Measurements from ENCODE around the gene SKAP1. TPM values are rescaled to one million over a fixed set of nuclear protein-coding genes. Genes with fewer than 3 reads are reported as not detected.

Gene SKAP1
- total RNA-seq, 4 donors from 2014 or later: 1.1 to 12.1 (median 1.8) TPM; not detected in 1

DNA sequence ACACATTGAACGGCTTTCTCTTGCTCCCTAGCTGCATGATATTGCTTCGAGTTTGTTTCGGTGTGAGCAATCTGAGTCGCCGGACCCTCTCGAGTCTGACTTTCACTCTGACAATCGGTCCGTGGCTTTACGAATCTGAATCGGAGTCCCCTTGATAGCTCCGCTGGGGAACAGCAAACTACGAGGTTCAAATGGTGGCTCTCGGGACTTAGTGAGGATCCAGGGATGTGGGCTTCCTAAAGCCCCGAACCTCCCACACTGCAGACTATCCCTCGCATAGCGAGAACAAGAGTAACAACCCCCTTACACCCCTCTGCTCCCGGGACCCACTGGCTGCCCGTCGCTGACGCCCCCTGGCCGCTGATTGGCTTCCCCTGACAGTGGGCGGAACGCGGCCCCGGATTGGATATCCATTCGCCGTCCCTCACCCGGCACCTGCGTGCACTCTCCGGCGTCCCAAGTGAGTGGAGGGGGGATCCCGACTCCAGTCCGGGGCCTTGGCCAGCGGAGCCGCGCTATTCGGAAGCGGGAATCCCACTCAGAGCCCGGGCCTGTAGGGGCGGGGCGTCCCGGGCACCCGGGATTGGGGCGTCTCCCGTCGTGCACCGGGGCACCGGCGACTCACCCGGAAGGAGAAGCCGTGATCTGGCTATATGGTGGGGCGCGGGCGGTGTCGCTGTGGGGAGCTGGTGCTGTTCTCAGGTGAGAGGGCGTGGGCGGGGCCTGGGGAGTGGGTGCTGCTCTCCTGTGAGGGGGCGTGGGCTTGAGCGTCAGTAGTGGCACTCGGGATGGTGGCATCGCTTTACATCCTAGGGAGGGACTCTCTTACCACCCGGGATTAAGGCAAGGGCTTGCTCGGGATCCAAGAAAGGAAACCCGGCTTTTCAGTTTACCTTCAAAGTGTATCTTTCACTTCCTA is 322.6 kb downstream of the SKAP1 start, which contains the start of gene SNX11:
TSS of gene SNX11 (plus strand) at position 630 of the 919 bp plus-strand sequence. CDS start 4,278 bp downstream, outside the sequence.
- Histone ChIP-seq H3K4me3 (peak within 1 kb of the TSS; percentile 52 to 70), H3K27ac (peak within 1 kb of the TSS; percentile 90 to 98 (median 93)), H3K4me1 (peaks cover 0 to 37% (median 10%) of the 10 kb centered on the region in 3 donors), H3K27me3 (no peaks in the 10 kb centered on the region), H3K9me3 (no peaks in the 10 kb centered on the region), H3K36me3 (peaks cover 0 to 8% of the 10 kb centered on the region in 2 donors)
- TF ChIP-seq, protein P1, sequence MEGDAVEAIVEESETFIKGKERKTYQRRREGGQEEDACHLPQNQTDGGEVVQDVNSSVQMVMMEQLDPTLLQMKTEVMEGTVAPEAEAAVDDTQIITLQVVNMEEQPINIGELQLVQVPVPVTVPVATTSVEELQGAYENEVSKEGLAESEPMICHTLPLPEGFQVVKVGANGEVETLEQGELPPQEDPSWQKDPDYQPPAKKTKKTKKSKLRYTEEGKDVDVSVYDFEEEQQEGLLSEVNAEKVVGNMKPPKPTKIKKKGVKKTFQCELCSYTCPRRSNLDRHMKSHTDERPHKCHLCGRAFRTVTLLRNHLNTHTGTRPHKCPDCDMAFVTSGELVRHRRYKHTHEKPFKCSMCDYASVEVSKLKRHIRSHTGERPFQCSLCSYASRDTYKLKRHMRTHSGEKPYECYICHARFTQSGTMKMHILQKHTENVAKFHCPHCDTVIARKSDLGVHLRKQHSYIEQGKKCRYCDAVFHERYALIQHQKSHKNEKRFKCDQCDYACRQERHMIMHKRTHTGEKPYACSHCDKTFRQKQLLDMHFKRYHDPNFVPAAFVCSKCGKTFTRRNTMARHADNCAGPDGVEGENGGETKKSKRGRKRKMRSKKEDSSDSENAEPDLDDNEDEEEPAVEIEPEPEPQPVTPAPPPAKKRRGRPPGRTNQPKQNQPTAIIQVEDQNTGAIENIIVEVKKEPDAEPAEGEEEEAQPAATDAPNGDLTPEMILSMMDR (IDR thresholded peaks at IDR 0.05): peak in 2 of 4 experiments; percentile 11 to 22
- TF ChIP-seq POLR2A (IDR thresholded peaks at IDR 0.05) (peak; percentile 44 to 54), POLR2AphosphoS5 (IDR thresholded peaks at IDR 0.05) (peak; percentile 59), EP300 (IDR thresholded peaks at IDR 0.05) (no peak)
- ATAC-seq: peak; percentile 96
- 0% methylated on average over 2 to 6 of the region's 64 CpGs for WGBS, 2 donors (ENCODE audit: low coverage in 1 of 2)

DNA sequence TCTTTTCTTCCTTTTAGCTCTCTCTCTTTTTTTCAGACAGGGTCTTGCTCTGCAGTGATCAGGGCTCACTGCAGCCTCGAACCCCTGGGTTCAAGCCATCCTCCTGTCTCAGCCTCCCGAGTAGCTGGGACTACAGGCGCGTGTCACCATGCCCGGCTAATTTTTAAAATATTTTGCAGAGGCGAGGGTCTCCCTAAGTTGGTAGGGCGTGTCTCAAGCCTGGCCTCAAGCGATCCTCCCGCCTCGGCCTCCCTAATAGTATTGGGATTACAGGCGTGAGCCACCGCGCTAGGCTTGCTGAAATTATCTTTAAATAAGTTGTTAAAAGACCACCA is 323.2 kb downstream of the SKAP1 start:
- Histone ChIP-seq H3K36me3 (peaks cover 0 to 1% of the 10 kb centered on the region in 2 donors), H3K4me3 (peak overlapping the region; percentile 52 to 70), H3K9me3 (no peaks in the 10 kb centered on the region), H3K4me1 (peaks cover 0 to 40% (median 10%) of the 10 kb centered on the region in 3 donors), H3K27me3 (no peaks in the 10 kb centered on the region), H3K27ac (peak overlapping the region; percentile 90 to 98 (median 93))
- WGBS, 2 donors (ENCODE audit: low coverage in 1 of 2): 22 to 80% methylated on average over 4 to 9 of the region's 13 CpGs
- ATAC-seq: no peak
- TF ChIP-seq, protein P1 (IDR thresholded peaks at IDR 0.05): no peak
- no peak for TF ChIP-seq POLR2AphosphoS5 (IDR thresholded peaks at IDR 0.05)
- TF ChIP-seq POLR2A (IDR thresholded peaks at IDR 0.05): no peak
- no peak for TF ChIP-seq EP300 (IDR thresholded peaks at IDR 0.05)

DNA sequence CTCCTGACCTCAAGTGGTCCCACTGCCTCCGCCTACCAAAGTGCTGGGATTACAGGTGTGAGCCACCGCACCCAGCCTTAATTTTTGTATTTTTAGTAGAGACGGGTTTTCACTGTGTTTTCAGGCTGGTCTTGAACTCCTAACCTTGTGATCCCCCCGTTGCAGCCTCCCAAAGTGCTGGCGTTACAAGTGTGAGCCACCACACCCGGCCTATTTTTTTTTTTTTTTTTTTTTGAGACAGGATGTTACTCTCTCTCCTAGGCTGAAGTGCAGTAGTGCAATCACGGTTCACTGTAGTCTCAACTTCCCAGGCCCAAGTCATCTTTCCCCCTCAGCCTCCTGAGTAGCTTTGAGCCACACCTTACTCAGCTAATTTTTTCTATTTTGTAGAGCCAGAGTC is 325.6 kb downstream of the SKAP1 start:
- TF ChIP-seq POLR2AphosphoS5 (IDR thresholded peaks at IDR 0.05) (no peak), POLR2A (IDR thresholded peaks at IDR 0.05) (no peak), EP300 (IDR thresholded peaks at IDR 0.05) (no peak)
- TF ChIP-seq, protein P1 (IDR thresholded peaks at IDR 0.05): no peak
- no peaks in the 10 kb centered on the region for H3K27me3 ChIP-seq
- H3K36me3 ChIP-seq: no peaks in the 10 kb centered on the region
- H3K4me1 ChIP-seq: peaks cover 0 to 44% (median 13%) of the 10 kb centered on the region in 3 donors
- H3K27ac ChIP-seq: no peak overlapping the region
- ATAC-seq: no peak
- 83 to 90% methylated on average over 3 to 6 of the region's 7 CpGs for WGBS, 2 donors (ENCODE audit: low coverage in 1 of 2)
- H3K4me3 ChIP-seq: no peak overlapping the region
- no peaks in the 10 kb centered on the region for H3K9me3 ChIP-seq

DNA sequence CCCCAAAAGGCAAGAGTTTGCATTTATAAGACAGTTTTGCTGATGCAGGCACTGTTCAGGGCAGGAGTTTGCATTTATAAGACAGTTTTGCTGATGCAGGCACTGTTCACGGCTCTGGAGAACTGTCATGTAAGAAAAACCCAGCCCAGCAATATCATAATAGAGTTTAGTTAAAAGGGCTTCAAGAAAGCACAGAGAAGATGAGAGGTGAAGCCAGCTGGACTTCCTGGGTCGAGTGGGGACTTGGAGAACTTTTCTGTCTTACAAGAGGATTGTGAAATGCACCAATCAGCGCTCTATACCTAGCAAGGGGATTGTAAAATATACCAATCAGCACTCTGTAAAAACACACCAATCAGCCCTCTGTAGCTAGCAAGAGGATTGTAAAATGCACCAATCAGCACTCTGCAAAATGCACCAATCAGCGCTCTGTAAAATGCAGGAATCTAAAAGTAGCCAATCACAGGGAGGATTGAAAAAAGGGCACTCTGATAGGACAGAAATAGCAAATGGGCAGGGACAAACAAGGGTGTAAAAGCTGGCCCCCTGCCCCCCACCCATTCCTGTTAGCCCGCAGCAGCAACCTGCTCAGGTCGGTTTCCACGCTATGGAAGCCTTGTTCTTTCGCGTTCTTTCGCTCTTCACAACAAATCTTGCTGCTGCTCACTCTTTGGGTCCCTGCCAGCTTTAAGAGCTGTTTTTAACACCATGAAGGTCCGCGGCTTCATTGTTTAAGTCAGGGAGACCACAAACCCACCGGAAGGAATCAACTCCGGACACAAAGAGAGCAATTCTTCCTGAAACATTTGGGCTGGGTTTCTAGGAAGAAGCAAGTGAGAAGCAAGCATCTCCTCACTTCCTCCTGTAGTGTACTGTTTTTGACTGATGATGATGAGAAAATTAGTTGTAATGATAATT is 327.0 kb downstream of the SKAP1 start:
- WGBS, 2 donors (ENCODE audit: low coverage in 1 of 2): 75 to 77% methylated on average over 6 to 13 of the region's 14 CpGs
- Histone ChIP-seq H3K36me3 (no peaks in the 10 kb centered on the region), H3K4me1 (peaks cover 0 to 42% (median 6%) of the 10 kb centered on the region in 3 donors), H3K9me3 (no peaks in the 10 kb centered on the region), H3K27ac (no peak overlapping the region), H3K27me3 (no peaks in the 10 kb centered on the region), H3K4me3 (no peak overlapping the region)
- ATAC-seq: no peak
- no peak for TF ChIP-seq POLR2A (IDR thresholded peaks at IDR 0.05)
- TF ChIP-seq, protein P1 (IDR thresholded peaks at IDR 0.05): no peak
- no peak for TF ChIP-seq EP300 (IDR thresholded peaks at IDR 0.05)
- TF ChIP-seq POLR2AphosphoS5 (IDR thresholded peaks at IDR 0.05): no peak

All from gastroesophageal sphincter (tissue), 4 donors.